Kasumi-1 (cell line): ENCODE measurements around the gene HRAS.
A peak's percentile ranks its signal among the peaks of the same experiment; 100 is the strongest.

Source experiments
- DNase-seq, 2 experiments: peaks; one replicate each; lab custom pipeline; 2025; lab: John Stamatoyannopoulos, UW

The HRAS gene

GRCh38 chr11:553083-553987 is 18.0 kb upstream of the HRAS start:
- no peak for DNase-seq

- DNase-seq, result no peak
Measured at GRCh38 chr11:551596-551995, 16.2 kb upstream of the HRAS start.

DNA sequence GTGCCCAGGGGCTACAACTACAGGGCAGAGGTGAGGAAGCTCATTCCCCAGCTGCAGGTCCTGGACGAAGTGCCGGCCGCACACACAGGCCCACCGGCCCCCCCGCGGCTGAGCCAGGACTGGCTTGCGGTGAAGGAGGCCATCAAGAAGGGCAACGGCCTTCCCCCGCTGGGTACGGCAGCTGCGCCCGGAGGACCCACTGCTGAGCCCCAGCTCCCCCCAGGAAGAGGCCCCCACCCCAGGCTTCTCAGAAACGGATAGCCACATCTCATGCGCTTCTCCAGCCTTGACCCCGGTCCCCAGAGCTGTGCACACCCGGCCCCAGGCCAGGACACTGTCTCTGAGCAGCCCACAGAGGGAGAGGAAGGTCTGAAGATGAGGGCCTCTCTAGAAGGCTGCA is 15.8 kb upstream of the HRAS start:
- no peak for DNase-seq

- DNase-seq, result no peak
Measured at GRCh38 chr11:550746-551085, 15.3 kb upstream of the HRAS start.

- no peak for DNase-seq
Measured at GRCh38 chr11:550021-550745, 14.8 kb upstream of the HRAS start.

- DNase-seq, result no peak
Measured at GRCh38 chr11:548700-549603, 13.6 kb upstream of the HRAS start.

DNA sequence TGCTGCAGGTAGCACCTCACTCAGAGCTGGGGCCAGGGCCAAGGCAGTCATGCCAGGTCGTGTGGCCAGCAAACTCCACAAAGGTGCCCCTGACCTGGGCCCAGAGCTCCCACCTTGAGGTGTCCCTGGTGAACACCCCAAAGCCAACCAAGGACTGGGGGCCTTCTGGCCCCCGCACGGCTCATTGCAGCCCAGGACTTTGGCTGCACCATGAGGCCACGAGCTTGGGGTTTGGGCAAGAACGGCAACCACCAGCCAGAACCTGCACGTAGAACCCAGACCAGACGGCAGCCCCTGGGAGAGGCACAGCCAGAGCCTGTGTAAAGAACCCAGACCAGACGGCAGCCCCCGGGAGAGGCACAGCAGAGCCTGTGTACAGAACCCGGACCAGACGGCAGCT is 9.8 kb upstream of the HRAS start:
- DNase-seq, result no peak

GRCh38 chr11:544817-545166 is 9.4 kb upstream of the HRAS start:
- no peak for DNase-seq

- no peak for DNase-seq
Measured at GRCh38 chr11:541433-541885, 6.1 kb upstream of the HRAS start.

DNA sequence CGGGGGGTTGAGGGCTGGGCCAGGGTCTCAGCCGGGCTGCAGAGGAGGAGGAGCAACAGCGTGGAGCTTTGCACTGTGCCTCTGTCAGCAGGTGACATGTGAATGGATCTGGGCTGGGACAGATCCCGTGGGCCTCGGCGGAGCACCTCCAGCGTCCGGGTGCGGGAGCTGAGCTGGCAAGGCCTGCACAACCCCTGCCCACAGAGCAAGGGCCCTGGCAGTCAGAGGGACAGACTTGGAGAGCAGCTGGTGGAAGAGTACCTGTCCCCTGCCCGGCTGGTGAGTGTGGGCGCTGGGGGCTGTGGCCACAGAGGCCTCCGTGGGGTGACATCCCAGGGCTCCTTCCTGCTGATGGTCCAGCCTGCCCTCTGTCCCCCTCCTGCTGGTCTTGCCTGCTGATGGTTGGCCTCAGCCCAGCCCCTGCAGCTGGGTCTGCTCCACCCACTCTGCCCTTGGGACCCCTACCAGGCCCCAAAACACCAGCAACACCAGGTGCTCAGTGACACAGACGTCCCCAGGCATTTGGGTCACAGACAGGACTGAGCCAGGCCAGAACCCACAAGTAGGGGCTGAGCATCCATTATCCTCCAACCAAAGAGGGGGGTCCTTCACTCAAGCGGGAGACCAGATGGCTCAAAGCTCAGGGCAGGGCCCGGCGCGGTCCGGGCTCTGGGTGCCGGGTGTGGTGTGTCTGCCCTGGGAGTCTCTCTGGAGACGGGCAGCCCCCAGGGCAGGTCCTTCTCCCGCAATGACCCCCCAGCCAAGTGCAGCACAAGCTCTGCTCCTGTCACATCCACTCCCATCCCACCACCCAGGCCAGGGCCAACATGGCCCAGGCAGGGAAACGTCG is 5.4 kb upstream of the HRAS start:
- no peak for DNase-seq

DNA sequence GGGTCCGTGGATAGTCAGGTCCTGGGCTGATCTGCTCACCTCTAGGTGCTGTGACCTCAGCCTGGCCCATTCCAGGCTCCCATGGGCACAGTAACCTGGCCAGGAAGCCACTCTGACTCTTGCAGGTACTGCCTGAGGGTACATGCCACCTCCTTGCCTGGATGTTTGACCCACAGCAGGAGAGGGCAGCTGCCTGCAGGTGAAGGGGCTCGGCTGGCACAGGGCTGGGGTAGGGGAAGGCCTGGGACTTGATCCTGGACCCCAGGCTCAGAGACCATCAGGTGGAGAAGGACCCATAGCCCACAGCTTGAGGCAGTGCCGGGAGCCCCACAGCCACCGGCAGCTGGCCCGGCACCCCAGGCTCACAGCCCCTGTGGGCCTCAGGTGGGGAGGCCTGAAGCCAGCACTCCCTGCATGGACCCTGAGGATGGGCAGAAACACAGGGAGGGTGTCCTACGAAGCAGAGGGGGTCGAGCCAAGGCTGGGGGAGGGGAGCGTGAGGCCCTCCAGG is 4.7 kb upstream of the HRAS start:
- no peak for DNase-seq

DNA sequence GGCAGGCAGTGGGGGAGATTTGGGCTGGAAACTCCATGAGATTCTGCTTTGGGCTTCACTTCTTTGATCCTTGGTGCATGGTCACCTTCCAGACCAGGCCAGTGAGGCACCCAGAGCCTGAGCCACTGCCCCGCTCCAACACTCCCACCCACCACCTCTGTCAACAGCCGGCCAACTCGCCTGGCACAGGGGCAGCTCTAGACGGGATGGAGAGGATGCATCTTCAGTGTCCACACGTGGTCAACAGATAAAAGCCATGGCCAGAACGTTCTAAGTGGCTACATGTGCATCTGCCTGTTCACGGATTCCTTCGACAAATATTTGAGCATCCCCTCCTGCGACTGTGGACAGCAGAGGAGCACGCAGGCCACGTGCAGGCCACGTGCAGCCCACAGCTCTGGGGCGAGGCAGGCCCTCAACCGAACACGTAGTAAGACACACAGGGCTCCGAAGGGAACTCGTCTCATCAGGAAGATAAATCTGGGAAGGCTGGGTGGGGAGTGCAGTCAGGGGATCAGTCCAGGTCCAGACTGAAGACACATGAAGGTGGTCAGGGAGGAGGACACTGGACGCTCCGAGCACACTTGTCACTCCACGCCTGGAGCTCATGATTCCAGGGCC is 3.2 kb upstream of the HRAS start:
- no peak for DNase-seq

DNA sequence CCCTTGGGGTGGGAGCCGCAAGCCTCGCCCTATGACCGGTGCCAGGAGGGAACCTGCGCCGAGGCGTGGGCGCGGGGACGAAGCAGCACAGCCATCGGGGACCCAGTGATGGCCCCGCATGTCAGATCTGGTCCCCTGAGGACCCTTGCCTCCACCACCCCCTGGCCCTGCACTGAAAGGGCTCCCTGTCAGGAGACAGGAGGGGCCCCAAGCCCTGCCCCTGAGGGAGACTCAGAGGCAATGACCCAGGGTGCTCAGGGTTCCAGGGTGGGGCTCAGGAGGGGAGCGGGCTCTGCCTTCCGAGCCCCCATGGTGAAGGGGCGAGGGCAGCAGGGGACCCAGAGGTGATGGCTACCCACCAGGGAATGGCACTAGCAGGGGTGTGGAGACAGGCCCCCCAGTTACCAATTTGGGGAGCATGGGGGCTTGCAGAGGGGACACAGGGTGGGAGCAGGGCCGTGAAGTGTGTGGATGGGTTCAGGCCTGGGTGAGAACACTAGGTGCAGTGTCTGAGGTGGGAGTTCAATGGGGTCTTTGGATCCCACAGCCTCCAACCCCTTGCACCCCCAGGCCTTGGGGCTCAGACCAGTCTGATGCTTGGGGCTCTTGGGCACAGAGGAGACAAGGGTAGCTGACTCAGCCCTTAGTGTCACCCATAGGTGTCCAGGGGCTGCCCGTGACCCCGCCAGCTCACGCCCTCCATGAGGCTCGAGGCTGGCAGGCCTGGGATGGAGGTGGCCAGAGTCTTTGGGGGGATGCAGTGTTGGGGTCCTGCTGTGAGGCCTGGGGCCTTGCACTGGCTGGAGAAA is 2.5 kb upstream of the HRAS start:
- DNase-seq, result no peak

- DNase-seq, result peak; percentile 91 to 95
Measured at GRCh38 chr11:536841-537621, 1.7 kb upstream of the HRAS start, which contains the start of gene LRRC56. Gene LRRC56, plus strand, starts transcription at chr11:537527. Its CDS starts 3,158 bp downstream, at chr11:540685.

DNA sequence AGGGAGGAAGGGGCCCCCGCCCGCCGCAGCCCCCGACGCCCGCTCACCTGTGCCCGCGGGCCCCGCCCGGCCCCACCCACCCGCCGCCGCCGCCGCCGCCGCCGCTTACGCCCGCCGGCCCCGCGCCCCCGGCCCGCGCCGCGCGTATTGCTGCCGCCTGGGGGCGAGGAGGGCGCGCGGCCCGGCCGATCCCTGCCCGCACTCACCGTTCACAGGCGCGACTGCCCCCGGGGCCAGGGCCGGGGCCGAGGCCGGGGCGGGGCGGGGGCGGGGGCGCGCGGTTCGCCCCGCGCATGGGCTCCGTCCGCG is 212 bp downstream of the HRAS start:
- no peak for DNase-seq

- peak in 1 of 2 experiments; percentile 53 for DNase-seq
Measured at GRCh38 chr11:534396-535209, 773 bp downstream of the HRAS start.

DNA sequence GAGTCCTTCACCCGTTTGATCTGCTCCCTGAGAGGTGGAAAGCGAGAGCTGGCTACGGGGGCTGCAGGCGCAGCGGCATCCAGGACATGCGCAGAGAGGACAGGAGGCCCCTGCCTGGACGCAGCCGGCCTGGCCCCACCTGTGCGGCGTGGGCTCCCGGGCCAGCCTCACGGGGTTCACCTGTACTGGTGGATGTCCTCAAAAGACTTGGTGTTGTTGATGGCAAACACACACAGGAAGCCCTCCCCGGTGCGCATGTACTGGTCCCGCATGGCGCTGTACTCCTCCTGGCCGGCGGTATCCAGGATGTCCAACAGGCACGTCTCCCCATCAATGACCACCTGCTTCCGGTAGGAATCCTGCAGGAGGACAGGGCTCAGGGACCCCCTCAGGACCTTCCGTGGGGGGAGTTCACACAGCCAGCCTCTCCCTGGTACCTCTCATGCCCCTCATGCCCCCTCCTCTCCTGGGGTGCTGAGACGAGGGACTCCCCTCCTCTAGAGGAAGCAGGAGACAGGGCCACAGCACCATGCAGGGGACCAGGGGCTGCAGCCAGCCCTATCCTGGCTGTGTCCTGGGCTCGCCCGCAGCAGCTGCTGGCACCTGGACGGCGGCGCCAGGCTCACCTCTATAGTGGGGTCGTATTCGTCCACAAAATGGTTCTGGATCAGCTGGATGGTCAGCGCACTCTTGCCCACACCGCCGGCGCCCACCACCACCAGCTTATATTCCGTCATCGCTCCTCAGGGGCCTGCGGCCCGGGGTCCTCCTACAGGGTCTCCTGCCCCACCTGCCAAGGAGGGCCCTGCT is 1.6 kb downstream of the HRAS start:
- no peak for DNase-seq
